GM23248 (cell line): ENCODE data around the gene ADGRG4. TPM values are rescaled to one million over a fixed set of nuclear protein-coding genes. Genes with fewer than 3 reads are reported as not detected.
A peak's percentile ranks its signal among the peaks of the same experiment; 100 is the strongest.

Experiments
- DNase-seq: peaks from one replicate; pipeline ENCODE4 v3.0.0-alpha.2; 2015
- H2AFZ ChIP-seq: fragments of 200-600 bp; sonication (generic); 2 replicates; pipeline ENCODE4 v1.6.1; 2016; ENCODE audit warnings: antibody characterized with exemption
- H3F3A ChIP-seq: fragments of 200-600 bp; sonication (generic); 2 replicates; pipeline ENCODE4 v1.6.1; 2016; ENCODE audit warnings: mild to moderate bottlenecking, antibody characterized with exemption, mixed run types; ENCODE audit not compliant: insufficient read depth
- H3K27ac ChIP-seq: fragments of 200-600 bp; sonication (generic); 2 replicates; pipeline ENCODE4 v1.5.1; 2016; ENCODE audit warnings: mild to moderate bottlenecking
- H3K27me3 ChIP-seq: fragments of 200-600 bp; sonication (generic); replicated peaks from 2 replicates; pipeline ENCODE4 v1.6.1; 2016; ENCODE audit warnings: mild to moderate bottlenecking; ENCODE audit not compliant: insufficient read depth
- H3K36me3 ChIP-seq: fragments of 200-600 bp; sonication (generic); 2 replicates; pipeline ENCODE4 v1.6.1; 2016; ENCODE audit warnings: low read depth, mild to moderate bottlenecking
- H3K4me1 ChIP-seq: fragments of 200-600 bp; sonication (generic); 2 replicates; pipeline ENCODE4 v1.6.1; 2016; ENCODE audit warnings: mild to moderate bottlenecking; ENCODE audit not compliant: insufficient read depth
- H3K4me2 ChIP-seq: fragments of 200-600 bp; sonication (generic); one replicate; pipeline ENCODE4 v1.6.1; 2016; ENCODE audit warnings: mild to moderate bottlenecking; ENCODE audit not compliant: unreplicated experiment
- H3K4me3 ChIP-seq: fragments of 200-600 bp; sonication (generic); 2 replicates; pipeline ENCODE4 v1.5.1; 2016; ENCODE audit warnings: mild to moderate bottlenecking
- H3K79me2 ChIP-seq: fragments of 200-600 bp; sonication (generic); 2 replicates; pipeline ENCODE4 v1.6.1; 2016; ENCODE audit warnings: mild to moderate bottlenecking; ENCODE audit not compliant: insufficient read depth
- H3K9ac ChIP-seq: fragments of 200-600 bp; sonication (generic); 2 replicates; pipeline ENCODE4 v1.6.1; 2016; ENCODE audit warnings: mild to moderate bottlenecking
- H3K9me2 ChIP-seq: fragments of 200-600 bp; sonication (generic); 2 replicates; pipeline ENCODE4 v1.6.1; 2016; ENCODE audit warnings: mixed run types, mild to moderate bottlenecking, moderate library complexity; ENCODE audit not compliant: insufficient read depth
- H3K9me3 ChIP-seq: fragments of 200-600 bp; sonication (generic); one replicate; pipeline ENCODE4 v1.6.1; 2017; ENCODE audit warnings: low read depth
- H4K20me1 ChIP-seq: fragments of 200-600 bp; sonication (generic); 2 replicates; pipeline ENCODE4 v1.6.0; 2016; ENCODE audit not compliant: insufficient read depth
- EZH2 ChIP-seq: fragments of 200-600 bp; sonication (generic); IDR thresholded peaks from 2 replicates; pipeline ENCODE4 v1.6.1; 2018; ENCODE audit warnings: antibody characterized with exemption, mild to moderate bottlenecking; ENCODE audit not compliant: insufficient read depth, poor library complexity, severe bottlenecking
- EZH2phosphoT487 ChIP-seq: fragments of 200-600 bp; sonication (generic); IDR thresholded peaks from 2 replicates; pipeline ENCODE4 v1.6.1; 2018; ENCODE audit warnings: antibody characterized with exemption, moderate library complexity, mild to moderate bottlenecking, low read depth; ENCODE audit not compliant: insufficient read depth
- WGBS, 2 experiments: methylation state at CpG; one replicate each; pipeline ENCODE4 v1.1.6; 2015 to 2017; ENCODE audit warnings: low lambda C conversion rate in 2 of 2, low coverage in 1 of 2; ENCODE audit errors: missing lambda C conversion rate in 2 of 2; 5-methylcytosine and 5-hydroxymethylcytosine counted together
- in situ Hi-C: fragments of 300-500 bp; cut with MboI; formaldehyde crosslinking; loops from 2 replicates; pipeline ENCODE4 v1.15.0; 2020
- polyA plus RNA-seq: library from polyadenylated mRNA; unstranded; fragments of >200 nt; fragmentation: Nextera tagmentation; extraction: Ambion mirVana; gene quantifications from 2 replicates; pipeline ENCODE4 v1.2.1, GENCODE V29; 2016
- total RNA-seq: library from RNA; depleted of rRNA; stranded (reverse); fragments of >200 nt; shearing (Covaris generic); gene quantifications from 2 replicates; pipeline ENCODE4 v1.2.3, GENCODE V29; 2014

Gene ADGRG4
- total and polyA plus RNA-seq, 2 experiments from 2014 or later: not detected

DNA sequence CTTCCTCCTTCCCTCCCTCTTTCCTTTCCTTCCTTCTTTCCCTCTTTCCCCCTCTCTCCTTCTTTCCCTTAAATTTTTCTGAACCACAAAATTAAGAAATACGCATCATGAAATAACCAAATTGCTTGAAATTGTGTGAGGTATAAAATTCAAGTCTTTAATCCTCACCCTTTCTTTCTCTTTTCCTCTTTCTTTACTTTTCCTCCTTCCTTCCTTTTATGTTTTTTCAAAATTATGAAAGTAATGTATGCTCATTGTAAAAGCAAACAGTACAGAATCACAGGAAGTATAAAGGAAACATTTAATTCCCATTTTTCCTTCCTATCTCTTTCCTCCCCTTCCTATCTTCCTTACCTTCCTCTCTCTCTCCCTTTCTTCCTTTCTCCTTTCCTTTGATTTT is 5.4 kb downstream of the ADGRG4 start:
- Histone ChIP-seq H4K20me1 (no peaks in the 10 kb centered on the region), H3K9me3 (no peaks in the 10 kb centered on the region), H3F3A (no peaks in the 10 kb centered on the region), H3K4me2 (no peak overlapping the region), H3K9ac (no peak overlapping the region), H2AFZ (no peak overlapping the region), H3K36me3 (no peaks in the 10 kb centered on the region), H3K79me2 (no peaks in the 10 kb centered on the region), H3K4me1 (no peaks in the 10 kb centered on the region), H3K4me3 (no peak overlapping the region), H3K9me2 (no peaks in the 10 kb centered on the region), H3K27ac (no peak overlapping the region), H3K27me3 (no peaks in the 10 kb centered on the region)
- in situ Hi-C loops: no loop called here
- TF ChIP-seq EZH2: no peak
- no peak for DNase-seq
- whole genome bisulfite sequencing, 2 experiments: 76 to 89% methylated on average over 1 of the region's 1 CpG

DNA sequence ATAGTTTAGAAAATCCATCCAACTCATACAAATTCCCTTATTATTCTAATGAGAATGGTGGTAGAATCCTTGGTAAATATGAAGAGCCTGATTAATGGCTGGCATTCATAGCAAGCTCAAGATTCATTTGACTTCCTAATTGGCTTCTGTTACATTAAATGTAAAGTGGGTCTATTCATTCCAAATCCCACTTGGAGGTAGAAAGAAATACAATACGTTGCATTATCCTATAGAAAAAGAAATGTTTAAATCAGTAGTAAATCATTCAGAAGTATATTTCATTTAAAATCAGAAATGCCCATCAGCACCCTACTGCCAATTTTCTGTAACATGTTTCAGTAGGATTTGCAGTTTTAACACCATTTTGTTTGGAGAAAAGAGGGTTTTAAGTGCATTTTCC is 6.7 kb downstream of the ADGRG4 start:
- H3K4me3 ChIP-seq: no peak overlapping the region
- no peak overlapping the region for H3K27ac ChIP-seq
- no peak overlapping the region for H2AFZ ChIP-seq
- WGBS, 2 experiments: 0% methylated on average over 1 of the region's 1 CpG
- H3K9me2 ChIP-seq: no peaks in the 10 kb centered on the region
- DNase-seq: no peak
- no peak overlapping the region for H3K4me2 ChIP-seq
- no peaks in the 10 kb centered on the region for H3K36me3 ChIP-seq
- no peaks in the 10 kb centered on the region for H3K79me2 ChIP-seq
- TF ChIP-seq EZH2 (no peak), EZH2phosphoT487 (no peak)
- H3K9me3 ChIP-seq: no peaks in the 10 kb centered on the region
- H4K20me1 ChIP-seq: no peaks in the 10 kb centered on the region
- in situ Hi-C loops: no loop called here
- no peaks in the 10 kb centered on the region for H3K27me3 ChIP-seq
- H3K9ac ChIP-seq: no peak overlapping the region
- H3K4me1 ChIP-seq: no peaks in the 10 kb centered on the region
- H3F3A ChIP-seq: no peaks in the 10 kb centered on the region

DNA sequence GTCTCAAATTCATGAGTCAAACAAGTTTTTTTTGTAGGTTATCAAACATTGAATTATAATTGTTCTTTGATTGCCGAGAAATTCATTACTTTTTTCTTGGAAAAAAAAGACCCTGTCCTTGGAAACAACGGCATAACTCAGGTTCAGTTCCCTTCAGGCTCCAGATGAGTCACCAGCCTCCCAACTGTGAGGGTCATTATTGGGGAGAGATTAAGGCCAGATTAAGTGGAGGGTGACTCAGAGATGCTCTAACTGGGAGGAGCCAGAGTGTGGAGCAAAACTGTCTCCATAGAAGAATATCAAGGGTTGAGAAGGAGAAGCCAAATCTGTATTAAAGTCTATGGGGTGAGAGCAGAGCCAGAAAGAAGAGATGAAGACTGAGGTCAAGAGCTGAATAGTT is 9.6 kb downstream of the ADGRG4 start:
- peak; percentile 51 for DNase-seq

DNA sequence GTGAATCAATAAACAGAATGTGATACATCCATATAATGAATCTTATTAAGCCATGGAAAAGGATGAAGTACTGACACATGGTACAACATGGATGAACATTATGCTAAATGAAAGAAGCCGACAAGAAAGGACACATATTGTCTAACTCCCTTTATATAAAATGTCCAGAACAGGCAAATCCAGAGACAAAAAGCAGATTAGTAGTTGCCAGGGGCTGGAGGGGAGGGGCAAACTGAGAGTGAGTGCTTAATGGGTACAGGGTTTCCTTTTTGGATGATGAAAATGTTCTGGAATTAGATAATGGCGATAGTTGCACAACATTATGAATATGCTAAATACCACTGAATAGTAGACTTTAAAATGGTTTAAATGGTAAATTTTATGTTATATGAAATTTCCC is 17.4 kb downstream of the ADGRG4 start:
- H3K4me3 ChIP-seq: no peak overlapping the region
- DNase-seq: no peak
- H2AFZ ChIP-seq: no peak overlapping the region
- no peaks in the 10 kb centered on the region for H3K27me3 ChIP-seq
- in situ Hi-C loops: no loop called here
- no peak overlapping the region for H3K9ac ChIP-seq
- H3K27ac ChIP-seq: no peak overlapping the region
- no peak overlapping the region for H3K4me2 ChIP-seq
- no peaks in the 10 kb centered on the region for H3K36me3 ChIP-seq
- no peaks in the 10 kb centered on the region for H3K4me1 ChIP-seq
- H3K9me2 ChIP-seq: no peaks in the 10 kb centered on the region
- no peaks in the 10 kb centered on the region for H4K20me1 ChIP-seq
- H3K9me3 ChIP-seq: no peaks in the 10 kb centered on the region
- TF ChIP-seq EZH2phosphoT487 (no peak), EZH2 (no peak)
- no peaks in the 10 kb centered on the region for H3F3A ChIP-seq
- no peaks in the 10 kb centered on the region for H3K79me2 ChIP-seq
- 0 to 13% methylated on average over 2 of the region's 2 CpGs for WGBS, 2 experiments

More for the DNA sequence above, 9.6 kb downstream of the ADGRG4 start:
- H3K4me2 ChIP-seq: no peak overlapping the region
- no peak overlapping the region for H3K4me3 ChIP-seq
- no peak for TF ChIP-seq EZH2phosphoT487
- no peak for TF ChIP-seq EZH2
- H3K79me2 ChIP-seq: no peaks in the 10 kb centered on the region
- H4K20me1 ChIP-seq: no peaks in the 10 kb centered on the region
- no peaks in the 10 kb centered on the region for H3F3A ChIP-seq
- no peak overlapping the region for H3K27ac ChIP-seq
- no peak overlapping the region for H2AFZ ChIP-seq
- no peaks in the 10 kb centered on the region for H3K9me2 ChIP-seq
- no peak overlapping the region for H3K9ac ChIP-seq
- no peaks in the 10 kb centered on the region for H3K9me3 ChIP-seq
- no peaks in the 10 kb centered on the region for H3K36me3 ChIP-seq
- H3K27me3 ChIP-seq: no peaks in the 10 kb centered on the region
- H3K4me1 ChIP-seq: no peaks in the 10 kb centered on the region
- in situ Hi-C loops: no loop called here
- WGBS, 2 experiments: 38 to 50% methylated on average over 2 of the region's 2 CpGs

DNA sequence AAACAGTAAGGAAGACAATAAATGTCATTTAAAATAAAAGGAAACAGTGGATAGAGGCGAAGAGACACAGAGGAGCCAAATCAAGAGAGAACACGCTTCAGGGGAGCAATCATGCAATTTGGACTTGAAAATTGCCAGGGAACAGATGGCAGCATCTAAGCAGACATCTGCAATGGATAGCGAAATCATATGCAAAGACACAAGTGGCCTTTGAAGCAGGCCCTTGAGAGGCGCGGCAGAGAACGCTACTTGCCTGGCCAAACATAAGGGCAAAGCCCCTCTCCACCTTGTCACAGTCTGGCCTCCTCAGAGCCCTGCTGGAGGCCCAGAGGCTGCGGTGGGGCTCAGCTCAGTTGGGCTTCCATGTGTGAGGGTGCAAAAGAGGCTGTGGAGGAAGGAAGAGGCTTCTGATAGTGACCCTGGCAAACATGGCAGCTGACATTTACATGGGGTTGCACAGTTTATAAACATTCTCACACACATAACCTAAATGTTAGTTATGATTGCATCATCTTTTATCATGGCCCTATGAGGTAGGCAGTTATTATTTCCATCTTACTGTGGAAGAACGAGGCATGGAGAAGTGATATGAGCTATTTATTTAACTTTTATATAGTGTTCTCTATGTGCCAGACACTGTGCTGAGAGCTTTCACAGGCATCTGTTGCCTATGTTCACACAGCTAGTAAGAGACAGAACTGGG is 18.3 kb downstream of the ADGRG4 start:
- Histone ChIP-seq H3K27ac (no peak overlapping the region), H3K9me2 (no peaks in the 10 kb centered on the region), H3K79me2 (no peaks in the 10 kb centered on the region), H3K36me3 (no peaks in the 10 kb centered on the region), H3K4me2 (no peak overlapping the region), H2AFZ (no peak overlapping the region), H3K9me3 (no peaks in the 10 kb centered on the region), H3K27me3 (no peaks in the 10 kb centered on the region), H3K4me3 (no peak overlapping the region), H3F3A (no peaks in the 10 kb centered on the region), H3K9ac (no peak overlapping the region), H4K20me1 (no peaks in the 10 kb centered on the region), H3K4me1 (no peaks in the 10 kb centered on the region)
- no peak for TF ChIP-seq EZH2phosphoT487
- whole genome bisulfite sequencing, 2 experiments: 79 to 81% methylated on average over 8 of the region's 8 CpGs
- in situ Hi-C loops: no loop called here
- DNase-seq: no peak
